Kasumi-1 (cell line): Measurements from ENCODE around the gene ACADL.

Experiments used
- DNase-seq, 2 experiments: peaks; one replicate each; lab custom pipeline; 2025; lab: John Stamatoyannopoulos, UW

The ACADL gene

DNA sequence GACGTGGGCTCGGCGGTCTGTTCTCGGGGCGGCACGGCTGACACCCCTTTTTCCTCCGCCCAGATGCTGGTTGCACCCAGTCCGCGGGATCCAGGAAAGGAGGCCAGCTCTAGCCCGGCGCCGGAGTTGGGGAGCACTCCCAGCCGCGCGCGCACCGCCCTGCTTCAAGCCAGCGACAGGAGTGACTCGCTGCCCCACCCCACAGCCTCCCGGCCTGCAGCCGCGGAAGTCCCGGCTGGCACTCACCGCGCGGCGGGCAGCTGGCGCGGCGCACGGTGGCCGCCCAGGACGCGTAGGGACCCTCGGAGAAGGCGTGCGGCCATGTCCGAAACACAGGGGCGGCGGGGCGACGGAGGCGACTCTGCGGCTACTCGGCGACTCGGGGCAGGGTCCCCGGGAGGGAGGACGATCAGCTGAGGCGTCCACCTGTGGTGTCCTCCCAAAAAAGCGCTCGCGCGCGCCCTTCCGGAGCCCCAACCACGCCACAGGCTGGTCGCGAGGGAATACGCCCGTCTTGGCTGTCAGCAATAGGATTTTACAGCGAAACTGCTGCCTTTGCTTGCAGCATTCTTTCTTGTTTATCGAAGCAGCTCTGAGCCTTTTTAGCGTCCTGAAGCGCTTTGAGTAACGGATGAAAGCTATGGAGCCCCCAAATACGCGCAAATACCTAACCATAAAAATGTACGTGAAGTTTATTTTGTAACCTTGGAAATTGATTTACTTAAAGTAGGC is at the start of gene ACADL:
Gene ACADL, minus strand, starts transcription at position 507 of the 732 bp plus-strand sequence. Its CDS starts 184 bp downstream, at position 323.
- DNase-seq: no peak

GRCh38 chr2:210271300-210271699 is 46.1 kb upstream of the ACADL start:
- no peak for DNase-seq

DNA sequence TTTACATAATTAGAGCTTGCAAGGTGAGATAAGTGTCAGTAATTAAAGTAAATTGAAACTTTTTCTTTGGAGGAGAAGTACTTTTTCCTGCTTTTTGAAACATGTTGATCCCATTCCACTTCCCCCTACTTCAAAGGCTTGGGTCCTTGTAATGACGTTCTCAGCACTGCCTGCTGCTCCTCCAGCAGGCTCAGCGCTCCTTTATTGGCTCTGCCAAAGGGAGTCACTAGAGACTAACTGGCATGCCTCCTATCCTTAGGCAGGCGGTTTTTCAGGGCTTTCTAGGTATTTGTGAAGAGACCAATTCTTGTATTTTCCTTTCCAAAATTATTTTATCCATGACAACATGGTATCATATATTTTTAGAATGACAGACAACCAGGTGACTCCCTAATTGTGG is 43.9 kb upstream of the ACADL start:
- no peak for DNase-seq

DNA sequence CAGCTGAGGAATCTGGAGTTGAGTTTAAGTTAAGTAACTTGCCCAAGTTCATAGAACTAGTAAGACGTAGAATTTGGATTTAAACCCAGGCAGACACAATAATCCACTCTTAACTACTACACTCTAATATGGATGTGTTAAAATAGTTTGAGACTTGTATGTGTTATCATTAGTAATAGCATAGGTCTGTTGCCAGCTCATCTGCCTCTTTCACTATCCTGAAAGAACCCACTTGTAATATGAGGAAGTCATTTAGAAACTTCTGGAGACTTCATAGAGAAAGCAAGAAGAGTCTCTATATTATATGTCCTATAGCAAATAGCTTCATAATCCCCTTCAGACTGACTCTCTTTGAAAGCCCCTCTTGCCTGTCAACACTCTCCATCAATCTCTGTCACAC is 43.0 kb upstream of the ACADL start:
- no peak for DNase-seq

DNA sequence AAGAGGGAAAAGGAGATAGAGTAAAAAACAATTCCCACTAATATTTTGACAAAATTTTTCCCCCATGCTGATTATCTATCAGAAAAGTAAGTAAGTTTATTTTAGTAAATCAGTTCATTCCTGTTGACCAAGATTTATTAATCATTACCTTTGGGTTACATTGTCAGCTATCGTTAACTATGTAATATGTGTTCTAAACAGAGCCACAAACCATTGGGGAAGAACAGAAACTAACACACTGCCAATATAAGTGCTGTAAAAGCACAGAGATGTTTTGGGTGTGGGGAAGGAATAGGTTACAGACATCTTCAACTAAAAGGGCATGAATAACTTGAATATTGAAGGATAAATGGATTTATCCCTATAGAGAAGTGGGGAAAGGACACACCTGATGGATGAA is 42.5 kb upstream of the ACADL start:
- no peak for DNase-seq

- DNase-seq: no peak
Observed at GRCh38 chr2:210264282-210264681, 39.0 kb upstream of the ACADL start.

DNA sequence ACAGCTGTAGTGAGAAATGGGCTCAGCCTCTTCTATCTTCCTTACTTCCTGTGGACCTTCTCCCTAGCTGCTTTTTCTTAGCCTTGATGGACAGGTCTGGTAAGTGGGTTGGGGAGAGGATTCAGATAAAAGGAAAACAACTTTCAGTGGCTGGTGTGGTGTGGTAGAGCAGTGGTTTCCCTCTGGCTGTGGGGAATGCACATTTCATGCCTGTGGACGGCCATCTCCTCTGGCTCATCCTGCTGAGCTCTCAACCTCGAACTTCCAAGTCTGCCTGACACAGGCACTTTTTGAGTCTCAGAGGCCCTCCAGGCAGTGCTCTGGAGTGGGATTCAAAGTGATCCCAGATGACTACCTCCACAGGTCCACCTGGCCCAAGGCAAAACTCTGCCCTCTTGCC is 38.6 kb upstream of the ACADL start:
- no peak for DNase-seq

DNA sequence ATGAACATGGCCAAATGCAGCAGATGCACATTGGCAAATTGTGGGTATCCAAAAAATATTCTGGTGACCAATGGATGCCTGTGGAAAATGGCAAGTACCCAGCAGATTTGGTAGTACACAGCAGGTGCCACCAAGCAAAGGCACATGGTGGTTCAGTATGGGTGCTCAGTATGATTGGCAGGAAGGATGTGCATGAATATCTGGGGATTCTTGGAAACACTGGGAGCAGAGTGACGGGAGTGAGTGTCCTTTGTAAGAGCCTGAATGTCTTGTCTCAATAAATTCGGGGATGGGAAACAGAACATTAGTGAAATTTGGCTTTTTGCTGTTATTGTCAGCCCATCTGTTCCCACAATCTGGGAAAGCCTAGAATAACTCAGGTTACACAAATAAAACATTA is 36.8 kb upstream of the ACADL start:
- no peak for DNase-seq

- DNase-seq: no peak
Observed at GRCh38 chr2:210259687-210260086, 34.4 kb upstream of the ACADL start.

GRCh38 chr2:210252699-210253606 is 27.7 kb upstream of the ACADL start:
- no peak for DNase-seq

DNA sequence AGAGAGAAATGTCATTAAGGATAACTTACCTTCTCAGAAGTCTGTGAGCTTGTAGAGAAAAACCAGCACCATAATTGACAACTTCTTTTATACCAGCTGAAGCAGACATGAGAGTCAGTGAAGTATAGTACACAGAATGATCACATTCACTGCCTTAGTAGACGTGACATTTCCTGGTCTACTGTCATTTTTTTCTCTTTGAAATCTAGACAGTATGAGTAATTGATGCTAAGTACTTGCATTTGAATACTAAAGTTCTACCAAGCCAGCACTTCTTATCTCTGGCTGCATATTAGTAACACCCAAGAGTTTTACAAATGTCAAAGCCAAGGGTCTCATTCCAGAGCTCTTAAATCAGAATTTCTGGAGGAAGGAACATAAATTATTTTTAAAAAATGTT is 25.4 kb upstream of the ACADL start:
- no peak for DNase-seq

DNA sequence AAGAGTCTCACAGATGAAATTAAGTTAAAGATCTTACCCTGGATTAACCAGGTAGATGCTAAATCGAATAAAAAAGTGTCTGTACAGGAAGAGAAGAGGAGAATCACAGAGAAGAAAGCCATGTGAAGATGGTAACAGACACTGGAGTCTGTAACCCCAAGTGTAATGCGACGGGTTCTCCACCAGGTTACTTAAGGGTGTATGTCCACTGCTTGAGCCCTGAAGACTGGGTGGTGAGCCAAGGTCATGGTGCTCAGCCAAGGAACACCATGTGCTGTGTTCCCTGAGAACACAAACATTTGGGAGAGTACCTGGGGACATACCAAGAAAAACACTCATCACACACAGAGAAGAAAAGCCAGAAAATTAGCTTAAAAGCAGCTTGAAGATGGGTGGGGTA is 8.2 kb upstream of the ACADL start:
- no peak for DNase-seq

- DNase-seq: no peak
Observed at GRCh38 chr2:210230984-210231383, 5.7 kb upstream of the ACADL start.

DNA sequence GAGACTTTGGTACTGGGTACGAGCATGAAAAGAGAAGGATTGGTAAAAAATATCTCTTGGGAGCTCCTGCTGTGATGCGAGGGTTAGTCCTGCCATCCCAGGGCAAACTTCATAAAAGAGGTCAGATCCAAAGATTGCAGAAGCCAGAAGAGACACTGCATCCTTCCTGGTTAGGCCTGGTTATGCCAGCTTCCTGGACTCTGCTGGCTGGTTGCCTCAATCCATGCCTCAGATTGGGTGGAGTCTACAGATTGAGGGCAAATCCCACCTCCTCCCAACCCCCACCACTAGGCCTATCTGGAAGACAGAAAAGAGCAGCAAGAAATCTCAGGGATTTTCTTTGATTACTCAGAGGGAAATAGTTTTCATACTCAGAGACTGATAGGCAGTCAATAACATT is 5.3 kb upstream of the ACADL start:
- DNase-seq: no peak

DNA sequence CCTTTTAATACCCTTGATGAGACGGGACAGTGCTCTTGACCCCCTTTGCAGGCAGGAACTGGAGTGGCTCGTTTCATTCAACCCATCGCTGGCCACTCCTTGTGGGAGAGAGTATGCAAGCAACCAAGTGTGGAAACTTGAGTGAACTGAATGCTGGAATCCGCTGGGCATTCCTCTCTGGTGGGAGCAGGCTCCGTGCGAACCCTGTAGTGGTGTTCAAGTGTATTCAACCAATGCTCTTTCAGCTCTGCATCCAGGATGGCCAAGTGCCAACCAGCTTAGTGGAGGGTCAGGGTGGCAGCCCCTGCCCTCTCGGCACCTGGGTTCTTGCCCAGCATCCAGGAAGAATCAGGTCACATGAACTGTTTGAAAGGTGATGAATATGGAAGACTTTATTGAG is 3.3 kb upstream of the ACADL start:
- no peak for DNase-seq

GRCh38 chr2:210227290-210228088 is 2.2 kb upstream of the ACADL start:
- no peak for DNase-seq

DNA sequence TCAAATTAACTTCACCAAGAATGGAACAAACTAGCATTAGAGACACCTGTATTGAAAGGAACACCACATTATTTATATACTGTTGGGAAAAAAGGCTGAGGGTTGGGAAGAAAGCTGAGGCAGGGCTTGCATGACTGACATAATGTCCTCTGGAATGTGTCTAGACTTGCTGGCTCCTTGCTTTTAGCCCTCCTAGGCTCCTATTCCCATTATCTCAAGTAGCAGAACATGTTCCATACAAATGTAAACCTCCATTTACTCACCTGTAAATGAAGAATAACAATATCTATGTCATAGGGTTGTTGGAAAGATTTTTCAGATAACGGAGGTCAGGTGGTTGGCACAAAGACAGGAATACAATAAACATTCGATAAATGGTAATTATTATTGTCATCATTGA is 976 bp upstream of the ACADL start:
- DNase-seq: no peak

DNA sequence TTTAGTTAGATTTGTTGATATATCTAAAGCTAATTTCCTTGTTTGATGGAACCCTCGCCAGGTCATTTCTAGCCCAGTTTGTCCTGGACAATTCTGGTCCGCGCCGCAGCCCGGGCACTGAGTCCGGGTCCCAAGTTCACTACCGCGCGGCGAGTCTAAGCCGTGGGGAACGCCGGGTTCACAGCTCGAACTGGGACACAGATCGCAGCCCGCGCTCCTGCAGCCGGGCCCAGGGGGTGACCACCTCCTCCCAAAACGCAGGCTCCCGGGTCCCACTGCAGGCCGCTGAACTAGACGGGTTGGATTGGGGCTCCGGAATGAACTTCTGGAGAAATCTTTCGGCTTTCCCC is 681 bp downstream of the ACADL start:
- no peak for DNase-seq

DNA sequence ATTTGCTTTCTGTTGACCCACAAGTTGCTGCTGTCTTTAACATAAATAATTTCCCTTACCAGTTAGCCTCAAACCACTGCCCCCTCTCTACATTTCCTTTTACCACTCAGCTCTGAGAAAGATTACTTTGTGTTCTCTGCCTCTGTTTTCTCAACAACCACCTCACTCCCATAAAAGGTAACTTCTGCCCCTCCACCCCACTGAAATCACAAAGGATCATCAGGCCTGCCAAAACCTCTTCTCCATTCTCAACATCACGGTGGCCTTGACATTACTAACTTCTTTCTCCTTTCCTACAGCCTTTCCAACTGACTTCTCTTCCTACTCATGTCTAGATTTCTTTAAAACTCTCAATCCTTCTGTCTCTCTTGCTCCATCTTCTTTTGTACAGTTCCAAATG is 10.1 kb downstream of the ACADL start:
- DNase-seq: no peak

GRCh38 chr2:210210185-210210584 is 15.1 kb downstream of the ACADL start:
- DNase-seq: no peak

DNA sequence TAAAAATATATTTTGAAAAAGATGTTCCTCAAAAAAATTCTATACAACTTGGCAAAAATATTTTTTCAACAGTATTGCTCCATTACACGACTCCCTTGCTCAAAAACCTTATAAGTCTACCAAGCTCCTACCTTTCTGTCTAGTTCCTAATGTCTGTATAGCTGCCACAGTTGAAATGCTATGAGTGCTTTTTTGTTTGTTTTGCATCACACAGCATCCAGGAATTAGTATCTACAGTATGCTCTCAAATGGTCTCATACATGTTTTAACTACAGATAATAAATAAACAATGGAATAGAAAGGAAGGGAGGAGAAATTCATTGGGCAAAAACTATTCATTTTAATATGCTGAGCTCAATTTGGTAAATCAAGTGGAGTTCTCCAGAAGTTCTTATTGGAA is 17.3 kb downstream of the ACADL start:
- no peak for DNase-seq

DNA sequence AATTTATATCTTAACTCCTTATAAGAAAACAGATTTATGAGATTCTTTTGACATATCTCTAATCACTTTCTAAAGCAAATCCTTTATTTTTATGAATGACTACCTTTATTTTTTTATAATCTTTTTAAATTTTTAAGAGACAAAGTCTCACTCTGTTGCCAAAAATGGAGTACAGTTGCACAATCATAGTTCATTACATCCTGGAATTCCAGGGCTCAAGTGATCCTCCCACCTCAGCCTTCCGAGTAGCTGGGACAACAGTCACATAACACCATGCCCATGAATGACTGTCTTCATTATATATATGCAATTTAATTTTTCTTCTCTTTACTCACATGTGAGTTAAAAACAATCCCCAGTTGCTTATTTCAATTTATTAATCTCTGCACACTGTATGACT is 21.7 kb downstream of the ACADL start:
- no peak for DNase-seq

DNA sequence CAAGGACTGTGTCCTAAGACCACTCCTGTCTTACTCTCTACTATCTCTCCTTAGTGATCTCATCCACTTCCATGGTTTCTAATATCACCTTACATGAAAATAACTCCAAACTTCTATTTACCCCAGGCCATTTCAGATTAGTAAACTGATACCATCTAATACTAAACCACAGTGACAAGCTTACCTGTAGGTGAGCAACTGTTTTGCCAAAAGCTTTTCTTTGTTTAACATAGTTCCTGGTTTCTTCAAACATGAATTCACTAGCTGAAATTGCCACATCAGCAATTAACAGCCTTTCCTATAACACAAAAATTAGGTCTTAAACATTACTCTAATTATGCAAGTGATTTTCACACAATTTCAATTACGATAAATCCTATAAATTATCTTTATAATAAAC is 22.1 kb downstream of the ACADL start:
- DNase-seq: no peak
